H1 (cell line): ENCODE results near the gene MCF2L. TPM values are rescaled to one million over a fixed set of nuclear protein-coding genes. Genes with fewer than 3 reads are reported as not detected.

Experiments used
- BCL11A ChIP-seq, 2 experiments: IDR thresholded peaks; one replicate each; pipeline ENCODE4 v1.6.1; 2011; ENCODE audit warnings: low read depth in 2 of 2, low read length in 2 of 2, mild to moderate bottlenecking in 2 of 2
- CHD2 ChIP-seq: IDR thresholded peaks from 2 replicates; pipeline ENCODE4 v1.6.1; 2012; ENCODE audit warnings: low read length, improper control_type of control experiment
- FOSL1 ChIP-seq: IDR thresholded peaks from 2 replicates; pipeline ENCODE4 v1.6.1; 2011; ENCODE audit warnings: mild to moderate bottlenecking, low read depth, low read length, moderate library complexity; ENCODE audit not compliant: insufficient read depth
- RAD21 ChIP-seq, 2 experiments: IDR thresholded peaks in 1 of 2; conservative IDR thresholded peaks in 1 of 2; 2 replicates each; pipeline ENCODE4 v1.6.1; 2011; ENCODE audit warnings: low read depth in 2 of 2, low read length in 2 of 2, improper control_type of control experiment in 1 of 2, inconsistent platforms in 1 of 2, mild to moderate bottlenecking in 1 of 2, moderate library complexity in 1 of 2
- TAF1 ChIP-seq: IDR thresholded peaks from 2 replicates; pipeline ENCODE4 v1.6.1; 2011; ENCODE audit warnings: mild to moderate bottlenecking, low read depth, low read length
- TEAD4 ChIP-seq: IDR thresholded peaks from 2 replicates; pipeline ENCODE4 v1.6.1; 2012; ENCODE audit warnings: low read depth, low read length, inconsistent platforms, mixed read lengths
- polyA plus RNA-seq, 7 experiments: library from polyadenylated mRNA; depleted of rRNA in 3 of 7; stranded (reverse) in 5 of 7; unstranded in 2 of 7; fragments of >200 nt in 5 of 7; fragments of 200-250 nt in 2 of 7; gene quantifications; 1 replicate in 5 of 7; 2 replicates in 1 of 7; 4 replicates in 1 of 7; pipeline versions ENCODE4 v1.2.1 to v1.2.3, GENCODE V29; 2011 to 2013; ENCODE audit warnings: missing spikeins in 2 of 7, mixed read lengths in 2 of 7
- total RNA-seq: library from RNA; stranded (reverse); fragmentation: NEBNext Ultra II Directional; extraction: Animal tissue kit (Norgen Biotek cat#: 25700); gene quantifications from 2 replicates; pipeline ENCODE4 v1.2.1, GENCODE V29; 2021

The MCF2L gene
- total and polyA plus RNA-seq, 2 of the 8 experiments (the other 6 are each of a cell fraction or from before 2014, with no cell fraction given), result 10.1 to 24.4 TPM

DNA sequence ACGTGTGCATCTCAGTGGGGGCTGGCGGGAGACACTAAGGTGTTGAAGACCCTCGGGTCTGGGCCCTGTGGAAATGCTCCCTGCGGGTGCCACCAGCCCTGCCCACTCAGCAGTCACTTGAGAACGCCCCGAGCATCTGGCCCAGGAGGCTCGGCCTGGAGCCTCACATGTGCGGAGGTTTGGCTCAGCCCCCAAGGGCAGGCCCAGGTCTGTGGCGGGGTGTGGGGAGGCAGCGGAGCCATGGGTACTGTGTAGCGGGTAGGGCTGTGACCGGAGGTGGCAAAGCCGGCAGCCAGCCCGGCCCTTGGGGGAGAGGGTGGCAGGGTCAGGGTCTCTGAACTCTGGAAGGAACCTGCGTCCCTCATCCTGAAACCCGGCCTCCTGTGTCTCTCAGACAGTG, 37.6 kb downstream of the MCF2L start (continued):
- TF ChIP-seq CHD2 (no peak), BCL11A (IDR thresholded peaks at IDR 0.05; ENCODE audit: low read depth in 2 of 2, low read length in 2 of 2) (no peak), FOSL1 (no peak), RAD21 (IDR thresholded peaks at IDR 0.05 in 1 of 2, conservative IDR thresholded peaks at IDR 0.05 in 1 of 2; ENCODE audit: low read depth in 2 of 2, low read length in 2 of 2) (no peak), TEAD4 (no peak), TAF1 (no peak)
- TF ChIP-seq, all 59 proteins: peak for 0
